Parathyroid adenoma (tissue), 2 donors: ENCODE data around the gene MVB12B.
"Not testable (repeated sequence)": the region's sequence is repeated elsewhere in the genome, so short reads cannot be mapped to it uniquely, and the experiment has no call there.

Source experiments
- H2AFZ ChIP-seq: fragments of 300-600 bp; sonication (generic); one replicate; pipeline ENCODE4 v1.7.0; 2017; ENCODE audit warnings: antibody characterized with exemption, mild to moderate bottlenecking
- H3K27ac ChIP-seq: fragments of 300-600 bp; sonication (generic); one replicate; pipeline ENCODE4 v1.7.0; 2017
- H3K27me3 ChIP-seq: fragments of 300-600 bp; sonication (generic); one replicate; pipeline ENCODE4 v1.7.0; 2017; ENCODE audit warnings: low read length; ENCODE audit not compliant: control insufficient read depth, insufficient read depth
- H3K36me3 ChIP-seq: fragments of 300-600 bp; sonication (generic); one replicate; pipeline ENCODE4 v1.7.0; 2017; ENCODE audit warnings: low read length; ENCODE audit not compliant: control insufficient read depth, insufficient read depth
- H3K4me1 ChIP-seq: fragments of 300-600 bp; sonication (generic); one replicate; pipeline ENCODE4 v1.7.0; 2017; ENCODE audit warnings: control low read depth
- H3K4me2 ChIP-seq: fragments of 300-600 bp; sonication (generic); one replicate; pipeline ENCODE4 v1.7.0; 2017; ENCODE audit warnings: low read length
- H3K4me3 ChIP-seq: fragments of 300-600 bp; sonication (generic); one replicate; pipeline ENCODE4 v1.7.0; 2017; ENCODE audit warnings: low read depth, low read length
- H3K79me2 ChIP-seq: fragments of 300-600 bp; sonication (generic); one replicate; pipeline ENCODE4 v1.7.0; 2017; ENCODE audit warnings: control low read depth
- H3K9ac ChIP-seq: fragments of 300-600 bp; sonication (generic); one replicate; pipeline ENCODE4 v1.7.0; 2017; ENCODE audit warnings: mild to moderate bottlenecking
- H3K9me3 ChIP-seq: fragments of 300-600 bp; sonication (generic); one replicate; pipeline ENCODE4 v1.7.0; 2017; ENCODE audit warnings: low read length; ENCODE audit not compliant: control insufficient read depth
- TF ChIP-seq, protein P1 (sequence below): fragments of 300-600 bp; sonication (generic); IDR thresholded peaks from one replicate; pipeline ENCODE4 v1.7.0; 2017; ENCODE audit warnings: antibody characterized with exemption, mild to moderate bottlenecking
- donor health status: primary hyperparathyroidism.

The MVB12B gene

DNA sequence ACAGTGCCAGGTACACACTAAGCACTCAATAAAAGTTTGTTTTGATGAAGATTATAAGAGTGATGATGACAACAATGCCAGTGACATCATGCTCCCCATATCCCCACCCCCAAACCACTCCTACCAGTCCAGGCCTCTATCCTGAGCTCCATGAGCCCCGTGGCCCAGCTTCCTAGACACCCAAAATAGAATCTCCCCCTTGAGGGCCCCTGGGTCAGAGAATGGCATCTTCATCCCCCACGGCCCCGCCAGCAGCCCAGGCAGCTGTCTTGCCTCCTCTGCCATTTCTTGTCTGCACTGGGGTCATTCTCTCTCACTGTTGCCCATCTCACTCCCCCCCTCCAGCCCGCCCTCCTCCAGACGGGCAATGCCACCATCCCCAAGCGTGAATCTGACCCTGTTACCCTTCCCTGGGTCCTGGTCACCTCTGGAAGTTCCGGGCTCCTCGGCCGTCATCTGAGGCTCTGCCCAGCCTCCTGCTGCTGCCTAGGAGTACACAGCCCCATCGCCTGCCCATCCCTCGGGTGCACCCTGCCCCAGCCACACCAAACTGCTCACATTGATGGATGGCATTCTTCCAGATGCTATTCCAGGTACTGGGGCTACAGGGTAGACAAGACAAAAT lies 210.3 kb downstream of the MVB12B start:
- H3K27me3 ChIP-seq = no peaks in the 10 kb centered on the region
- TF ChIP-seq, protein P1, sequence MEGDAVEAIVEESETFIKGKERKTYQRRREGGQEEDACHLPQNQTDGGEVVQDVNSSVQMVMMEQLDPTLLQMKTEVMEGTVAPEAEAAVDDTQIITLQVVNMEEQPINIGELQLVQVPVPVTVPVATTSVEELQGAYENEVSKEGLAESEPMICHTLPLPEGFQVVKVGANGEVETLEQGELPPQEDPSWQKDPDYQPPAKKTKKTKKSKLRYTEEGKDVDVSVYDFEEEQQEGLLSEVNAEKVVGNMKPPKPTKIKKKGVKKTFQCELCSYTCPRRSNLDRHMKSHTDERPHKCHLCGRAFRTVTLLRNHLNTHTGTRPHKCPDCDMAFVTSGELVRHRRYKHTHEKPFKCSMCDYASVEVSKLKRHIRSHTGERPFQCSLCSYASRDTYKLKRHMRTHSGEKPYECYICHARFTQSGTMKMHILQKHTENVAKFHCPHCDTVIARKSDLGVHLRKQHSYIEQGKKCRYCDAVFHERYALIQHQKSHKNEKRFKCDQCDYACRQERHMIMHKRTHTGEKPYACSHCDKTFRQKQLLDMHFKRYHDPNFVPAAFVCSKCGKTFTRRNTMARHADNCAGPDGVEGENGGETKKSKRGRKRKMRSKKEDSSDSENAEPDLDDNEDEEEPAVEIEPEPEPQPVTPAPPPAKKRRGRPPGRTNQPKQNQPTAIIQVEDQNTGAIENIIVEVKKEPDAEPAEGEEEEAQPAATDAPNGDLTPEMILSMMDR = no peak

DNA sequence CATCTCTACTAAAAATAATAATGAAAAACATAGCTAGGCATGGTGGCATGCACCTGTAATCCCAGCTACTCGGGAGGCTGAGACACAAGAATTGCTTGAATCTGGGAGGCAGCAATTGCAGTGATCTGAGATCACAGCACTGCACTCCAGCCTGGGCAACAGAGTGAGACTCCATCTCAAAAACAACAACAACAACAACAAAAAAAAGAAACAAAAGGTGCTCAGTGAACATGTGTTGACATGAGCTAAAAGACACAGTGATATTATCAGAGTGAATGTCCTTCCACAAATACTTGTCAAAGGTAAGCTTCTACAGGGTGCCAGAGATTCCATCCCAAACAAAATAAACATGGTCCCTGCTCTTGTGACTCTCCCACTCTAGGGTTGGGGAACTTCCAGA lies 211.9 kb downstream of the MVB12B start:
- TF ChIP-seq, protein P1 = no peak
- no peak overlapping the region for H3K4me2 ChIP-seq

More for the DNA sequence above, 210.3 kb downstream of the MVB12B start:
- Histone ChIP-seq H3K27ac (no peak overlapping the region), H2AFZ (no peak overlapping the region), H3K9me3 (no peaks in the 10 kb centered on the region), H3K36me3 (no peaks in the 10 kb centered on the region), H3K79me2 (no peaks in the 10 kb centered on the region), H3K4me3 (no peak overlapping the region), H3K4me1 (no peaks in the 10 kb centered on the region), H3K9ac (no peak overlapping the region), H3K4me2 (no peak overlapping the region)

DNA sequence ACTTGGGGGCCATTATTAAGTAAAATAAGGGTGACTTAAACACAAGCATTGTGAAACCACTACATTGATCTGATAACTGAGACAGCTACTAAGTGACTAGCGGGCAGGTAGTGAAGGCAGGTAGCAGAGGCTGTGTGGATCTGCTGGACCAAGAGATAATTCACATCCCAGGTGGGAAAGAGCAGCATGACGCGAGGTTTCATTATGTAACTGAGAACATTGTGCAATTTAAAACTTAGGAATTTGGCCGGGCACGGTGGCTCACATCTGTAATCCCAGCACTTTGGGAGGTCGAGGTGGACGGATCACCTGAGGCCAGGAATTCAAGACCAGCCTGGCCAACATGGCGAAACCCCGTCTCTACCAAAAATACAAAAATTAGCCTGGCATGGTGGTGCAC lies 213.8 kb downstream of the MVB12B start:
- H3K9ac ChIP-seq, H3K27ac ChIP-seq, H2AFZ ChIP-seq, H3K9me3 ChIP-seq, H3K4me3 ChIP-seq, H3K4me1 ChIP-seq, H3K27me3 ChIP-seq, H3K4me2 ChIP-seq, H3K79me2 ChIP-seq, H3K36me3 ChIP-seq: not testable (repeated sequence)

More for the DNA sequence above, 211.9 kb downstream of the MVB12B start:
- Histone ChIP-seq H3K27ac (no peak overlapping the region), H3K27me3 (no peaks in the 10 kb centered on the region), H3K9me3 (no peaks in the 10 kb centered on the region), H3K4me3 (no peak overlapping the region), H3K4me1 (no peaks in the 10 kb centered on the region), H3K9ac (no peak overlapping the region), H2AFZ (no peak overlapping the region), H3K79me2 (no peaks in the 10 kb centered on the region), H3K36me3 (no peaks in the 10 kb centered on the region)

DNA sequence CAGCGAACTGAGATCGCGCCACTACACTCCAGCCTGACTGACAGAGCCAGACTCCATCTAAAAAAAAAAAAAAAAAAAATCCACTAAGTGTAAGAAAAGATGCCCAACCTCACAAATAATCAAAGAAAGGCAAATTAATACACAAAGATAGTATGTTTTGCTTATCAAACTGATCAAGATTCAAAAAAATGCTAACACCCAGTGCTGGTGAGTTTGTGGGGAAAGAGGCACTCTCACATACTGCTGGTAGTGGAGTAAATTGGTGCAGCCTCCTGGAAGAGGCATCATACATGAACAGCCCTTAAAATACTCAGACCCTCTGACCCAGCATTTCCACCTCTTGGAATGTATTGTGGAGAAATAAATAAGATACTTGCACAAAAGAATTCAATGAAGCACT lies 216.9 kb downstream of the MVB12B start:
- Histone ChIP-seq H3K4me1 (no peaks in the 10 kb centered on the region), H3K36me3 (no peaks in the 10 kb centered on the region), H3K9ac (no peak overlapping the region), H3K27me3 (no peaks in the 10 kb centered on the region), H3K27ac (no peak overlapping the region), H3K79me2 (no peaks in the 10 kb centered on the region), H3K4me2 (no peak overlapping the region), H3K9me3 (no peaks in the 10 kb centered on the region), H3K4me3 (no peak overlapping the region), H2AFZ (no peak overlapping the region)
- TF ChIP-seq, protein P1 = no peak

DNA sequence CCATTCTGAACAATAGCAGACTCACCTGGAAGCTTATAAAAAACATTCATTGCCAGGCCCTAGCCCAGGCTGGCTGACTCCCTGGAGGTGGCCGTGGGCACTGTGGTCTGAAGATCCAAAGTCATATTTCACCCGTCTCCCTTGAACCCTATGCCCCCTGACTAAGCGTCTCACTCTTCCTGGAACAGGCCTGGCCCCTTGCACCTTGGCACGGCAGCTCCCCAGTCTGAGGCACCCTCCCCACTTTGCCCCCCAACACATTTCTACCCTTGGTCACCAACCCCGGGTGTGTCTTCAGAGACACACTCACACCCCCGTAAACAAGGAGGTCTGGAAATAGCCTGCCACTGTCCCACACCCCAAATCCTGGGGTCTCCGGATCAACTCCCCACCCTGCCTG lies 218.5 kb downstream of the MVB12B start:
- no peak overlapping the region for H3K9ac ChIP-seq
- no peaks in the 10 kb centered on the region for H3K9me3 ChIP-seq
- no peak overlapping the region for H3K4me3 ChIP-seq
- no peak overlapping the region for H3K4me2 ChIP-seq
- TF ChIP-seq, protein P1 = no peak
- H3K4me1 ChIP-seq = no peaks in the 10 kb centered on the region
- H3K79me2 ChIP-seq = no peaks in the 10 kb centered on the region
- no peaks in the 10 kb centered on the region for H3K27me3 ChIP-seq
- H2AFZ ChIP-seq = no peak overlapping the region
- no peaks in the 10 kb centered on the region for H3K36me3 ChIP-seq
- no peak overlapping the region for H3K27ac ChIP-seq
